NT2/D1 (cell line): Measurements from ENCODE around the gene PSTPIP2.

Experiments
- DNase-seq: peaks from one replicate; pipeline ENCODE4 v3.0.0-alpha.2; 2011; ENCODE audit warnings: low read depth, low spot score
- H3K27me3 ChIP-seq: 2 replicates; pipeline ENCODE4 v1.6.0; 2011; ENCODE audit warnings: mild to moderate bottlenecking; ENCODE audit not compliant: insufficient read length, insufficient read depth
- H3K36me3 ChIP-seq: 2 replicates; pipeline ENCODE4 v1.6.1; 2011; ENCODE audit warnings: mild to moderate bottlenecking, low read length, mixed read lengths; ENCODE audit not compliant: insufficient read depth, insufficient read length
- H3K4me1 ChIP-seq: 2 replicates; pipeline ENCODE4 v1.5.1; 2011; ENCODE audit not compliant: insufficient read depth, insufficient read length
- H3K4me3 ChIP-seq: 2 replicates; pipeline ENCODE4 v1.5.1; 2011; ENCODE audit warnings: low read depth; ENCODE audit not compliant: insufficient read length
- H3K9ac ChIP-seq: 2 replicates; pipeline ENCODE4 v1.6.0; 2011; ENCODE audit warnings: low read depth; ENCODE audit not compliant: insufficient read length
- H3K9me3 ChIP-seq: 2 replicates; pipeline ENCODE4 v1.5.1; 2011; ENCODE audit warnings: mild to moderate bottlenecking, low read length; ENCODE audit not compliant: insufficient read depth
- SUZ12 ChIP-seq: IDR thresholded peaks from 2 replicates; pipeline ENCODE4 v1.6.1; 2011; ENCODE audit not compliant: insufficient read length, insufficient read depth; ENCODE audit errors: extremely low read depth
- YY1 ChIP-seq: IDR thresholded peaks from 2 replicates; pipeline ENCODE4 v1.6.1; 2011; ENCODE audit not compliant: insufficient read length, insufficient read depth
- ZNF274 ChIP-seq: IDR thresholded peaks from 2 replicates; pipeline ENCODE4 v1.6.1; 2011; ENCODE audit warnings: mild to moderate bottlenecking, low read depth, low read length

The PSTPIP2 gene

GRCh38 chr18:46031741-46032140 lies 40.3 kb downstream of the PSTPIP2 start:
- H3K9me3 ChIP-seq: peaks cover 9% of the 10 kb centered on the region; the same call in 1 of the 2 replicates
- H3K27me3 ChIP-seq: peaks cover 17% of the 10 kb centered on the region
- TF ChIP-seq SUZ12 (no peak), YY1 (no peak), ZNF274 (no peak)
- no peak overlapping the region for H3K9ac ChIP-seq
- H3K4me1 ChIP-seq: no peaks in the 10 kb centered on the region
- peaks cover 15% of the 10 kb centered on the region for H3K36me3 ChIP-seq
- H3K4me3 ChIP-seq: no peak overlapping the region
- DNase-seq: no peak

- H3K4me3 ChIP-seq: no peak overlapping the region
- peaks cover 9% of the 10 kb centered on the region; the same call in 1 of the 2 replicates for H3K9me3 ChIP-seq
- no peaks in the 10 kb centered on the region for H3K4me1 ChIP-seq
- peaks cover 12% of the 10 kb centered on the region for H3K36me3 ChIP-seq
- DNase-seq: no peak
- no peak for TF ChIP-seq SUZ12
- peaks cover 17% of the 10 kb centered on the region for H3K27me3 ChIP-seq
- H3K9ac ChIP-seq: no peak overlapping the region
Observed at GRCh38 chr18:46028536-46028891, 43.5 kb downstream of the PSTPIP2 start.

- DNase-seq: no peak
- Histone ChIP-seq H3K4me3 (no peak overlapping the region), H3K9ac (no peak overlapping the region), H3K36me3 (peaks cover 12% of the 10 kb centered on the region), H3K4me1 (no peaks in the 10 kb centered on the region), H3K27me3 (no peaks in the 10 kb centered on the region), H3K9me3 (no peaks in the 10 kb centered on the region)
- no peak for TF ChIP-seq YY1
- no peak for TF ChIP-seq ZNF274
- TF ChIP-seq SUZ12: no peak
Observed at GRCh38 chr18:46019936-46020335, 52.1 kb downstream of the PSTPIP2 start.

- Histone ChIP-seq H3K9me3 (no peaks in the 10 kb centered on the region), H3K27me3 (no peaks in the 10 kb centered on the region), H3K9ac (no peak overlapping the region), H3K4me3 (no peak overlapping the region), H3K4me1 (no peaks in the 10 kb centered on the region), H3K36me3 (peaks cover 29% of the 10 kb centered on the region)
- DNase-seq: no peak
- TF ChIP-seq SUZ12 (no peak), YY1 (no peak), ZNF274 (no peak)
Observed at GRCh38 chr18:46013484-46014189, 58.4 kb downstream of the PSTPIP2 start.

- Histone ChIP-seq H3K9ac (no peak overlapping the region), H3K4me1 (no peaks in the 10 kb centered on the region), H3K27me3 (no peaks in the 10 kb centered on the region), H3K36me3 (peaks cover 32% of the 10 kb centered on the region), H3K9me3 (no peaks in the 10 kb centered on the region), H3K4me3 (no peak overlapping the region)
- TF ChIP-seq ZNF274: no peak
- no peak for TF ChIP-seq YY1
- no peak for TF ChIP-seq SUZ12
- no peak for DNase-seq
Observed at GRCh38 chr18:46010676-46011075, 61.4 kb downstream of the PSTPIP2 start.

- no peak for DNase-seq
- H3K9ac ChIP-seq: no peak overlapping the region
- H3K4me1 ChIP-seq: no peaks in the 10 kb centered on the region
- no peak overlapping the region for H3K4me3 ChIP-seq
- no peaks in the 10 kb centered on the region for H3K27me3 ChIP-seq
- TF ChIP-seq SUZ12: no peak
- no peak for TF ChIP-seq ZNF274
- no peak for TF ChIP-seq YY1
- peaks cover 26% of the 10 kb centered on the region for H3K36me3 ChIP-seq
- H3K9me3 ChIP-seq: no peaks in the 10 kb centered on the region
Observed at GRCh38 chr18:46010050-46010449, 62.0 kb downstream of the PSTPIP2 start.

- DNase-seq: no peak
- Histone ChIP-seq H3K4me1 (no peaks in the 10 kb centered on the region), H3K27me3 (no peaks in the 10 kb centered on the region), H3K36me3 (peaks cover 26% of the 10 kb centered on the region), H3K9me3 (no peaks in the 10 kb centered on the region), H3K4me3 (no peak overlapping the region), H3K9ac (no peak overlapping the region)
- TF ChIP-seq YY1: no peak
- TF ChIP-seq ZNF274: no peak
- TF ChIP-seq SUZ12: no peak
Observed at GRCh38 chr18:46009125-46009840, 62.8 kb downstream of the PSTPIP2 start.
